ENCODE results near the gene MACROD2. TPM values are rescaled to one million over a fixed set of nuclear protein-coding genes. Genes with fewer than 3 reads are reported as not detected.

Gene MACROD2
- total RNA-seq, 2 donors from 2014 or later = not detected

DNA sequence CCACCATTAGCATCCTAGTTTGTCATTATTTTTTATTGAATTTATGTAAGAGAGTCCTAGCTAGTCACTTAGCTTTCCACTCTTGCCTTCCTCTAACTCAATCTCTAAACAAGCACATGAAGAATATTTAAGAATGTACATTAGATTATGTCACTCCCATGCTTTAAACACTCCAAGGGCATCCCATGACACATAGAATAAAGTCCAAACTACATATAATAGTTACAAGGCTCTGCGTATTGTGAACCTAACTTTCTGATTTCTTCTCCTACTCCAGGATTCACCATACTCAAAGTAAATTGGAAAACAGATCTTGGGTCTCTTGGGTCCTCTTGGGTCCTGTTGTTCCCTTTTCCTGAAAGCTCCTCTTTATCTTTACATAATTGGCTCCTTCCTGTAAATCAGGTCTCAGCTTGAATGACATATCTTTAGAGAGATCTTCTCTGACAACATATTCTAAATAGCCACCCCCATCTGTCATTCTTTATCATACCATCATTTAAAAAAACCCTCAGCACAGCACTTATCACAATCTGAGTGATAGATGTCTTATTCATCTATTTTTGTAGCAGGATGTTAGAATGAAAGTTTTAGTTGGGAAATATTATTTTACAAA is 1384.5 kb downstream of the MACROD2 start:
- Mint-ChIP-seq H3K36me3 (ENCODE audit: insufficient read depth in 2 of 2) (peaks cover 0 to 6% of the 10 kb centered on the region in 2 donors), H3K9me3 (peaks cover 4 to 8% of the 10 kb centered on the region in 2 donors), H3K4me1 (ENCODE audit: low read depth) (no peaks in the 10 kb centered on the region), H3K27me3 (ENCODE audit: low read depth) (no peaks in the 10 kb centered on the region), H3K27ac (no peak overlapping the region), H3K4me3 (no peak overlapping the region)
- DNase-seq = no peak
- no peak for ATAC-seq (replicated peaks in 1 of 2)

DNA sequence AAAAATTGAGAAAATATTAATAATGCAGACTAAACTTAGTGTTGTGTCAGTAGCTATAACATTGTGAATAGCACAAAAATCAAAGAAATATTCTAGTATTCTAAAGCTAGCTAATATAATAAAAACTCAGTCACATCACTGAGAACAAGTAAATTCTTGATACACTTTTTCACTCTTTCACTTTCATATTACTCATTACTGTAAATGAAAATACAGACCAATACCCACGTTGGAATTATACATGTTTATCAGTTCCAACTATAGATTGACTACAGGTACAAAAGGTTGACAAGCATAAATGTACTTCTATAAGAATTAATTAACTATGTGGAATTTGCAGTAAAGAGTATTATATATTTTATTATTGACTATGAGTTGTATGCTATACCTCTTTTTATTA is 1385.5 kb downstream of the MACROD2 start:
- ATAC-seq (replicated peaks in 1 of 2) = no peak
- Mint-ChIP-seq H3K4me3 (no peak overlapping the region), H3K9me3 (peaks cover 4 to 10% of the 10 kb centered on the region in 2 donors), H3K4me1 (ENCODE audit: low read depth) (no peaks in the 10 kb centered on the region), H3K27ac (no peak overlapping the region), H3K27me3 (ENCODE audit: low read depth) (no peaks in the 10 kb centered on the region), H3K36me3 (ENCODE audit: insufficient read depth in 2 of 2) (peaks cover 0 to 6% of the 10 kb centered on the region in 2 donors)
- no peak for DNase-seq

DNA sequence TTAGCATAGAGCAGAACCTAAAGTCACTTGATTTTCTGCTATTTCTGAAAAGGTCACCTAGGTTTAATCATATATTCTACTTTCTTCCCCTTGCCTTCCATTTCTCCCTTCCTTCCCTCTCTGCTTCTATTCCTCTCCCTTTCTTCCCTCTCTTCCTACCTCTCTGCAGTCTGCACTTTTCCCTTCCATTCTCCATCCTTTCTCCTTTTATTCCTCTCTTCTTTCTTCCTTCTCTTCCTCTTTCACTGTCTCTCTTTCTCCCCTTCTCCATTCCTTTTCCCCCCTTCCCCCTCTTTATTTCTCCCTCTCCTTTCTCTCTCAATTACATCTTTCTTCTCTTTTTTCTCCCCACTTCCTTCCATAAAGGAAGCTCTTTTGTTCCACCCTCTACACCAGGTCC is 1391.9 kb downstream of the MACROD2 start:
- Mint-ChIP-seq H3K36me3 (ENCODE audit: insufficient read depth in 2 of 2) (no peaks in the 10 kb centered on the region), H3K27ac (no peak overlapping the region), H3K27me3 (ENCODE audit: low read depth) (no peaks in the 10 kb centered on the region), H3K9me3 (peaks cover 10 to 15% of the 10 kb centered on the region in 2 donors), H3K4me1 (ENCODE audit: low read depth) (no peaks in the 10 kb centered on the region), H3K4me3 (no peak overlapping the region)
- ATAC-seq (replicated peaks in 1 of 2) (no peak), DNase-seq (no peak)

DNA sequence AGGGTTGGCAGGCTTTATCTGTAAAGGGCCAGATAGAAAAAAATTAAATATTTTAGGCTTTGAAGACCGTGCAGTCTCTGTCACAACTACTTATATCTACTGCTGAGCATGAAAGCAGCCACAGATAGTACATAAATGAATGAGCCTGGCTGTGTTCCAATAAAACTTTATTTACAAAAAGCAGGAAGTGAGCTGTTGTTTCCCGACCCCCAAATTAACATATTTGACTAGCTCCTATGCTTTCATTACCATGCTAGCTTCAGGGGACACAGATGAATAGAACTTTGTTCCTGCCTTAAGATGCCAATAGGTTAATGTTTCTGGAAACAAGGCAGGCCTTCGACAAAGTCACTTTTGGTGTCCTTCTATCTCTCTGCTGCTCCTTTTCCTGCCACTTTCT is 1400.1 kb downstream of the MACROD2 start:
- Mint-ChIP-seq H3K27me3 (ENCODE audit: low read depth) (no peaks in the 10 kb centered on the region), H3K4me1 (ENCODE audit: low read depth) (no peaks in the 10 kb centered on the region), H3K36me3 (ENCODE audit: insufficient read depth in 2 of 2) (no peaks in the 10 kb centered on the region), H3K27ac (no peak overlapping the region), H3K4me3 (no peak overlapping the region), H3K9me3 (peaks cover 3 to 4% of the 10 kb centered on the region in 2 donors)
- DNase-seq = no peak
- ATAC-seq (replicated peaks in 1 of 2) = no peak

DNA sequence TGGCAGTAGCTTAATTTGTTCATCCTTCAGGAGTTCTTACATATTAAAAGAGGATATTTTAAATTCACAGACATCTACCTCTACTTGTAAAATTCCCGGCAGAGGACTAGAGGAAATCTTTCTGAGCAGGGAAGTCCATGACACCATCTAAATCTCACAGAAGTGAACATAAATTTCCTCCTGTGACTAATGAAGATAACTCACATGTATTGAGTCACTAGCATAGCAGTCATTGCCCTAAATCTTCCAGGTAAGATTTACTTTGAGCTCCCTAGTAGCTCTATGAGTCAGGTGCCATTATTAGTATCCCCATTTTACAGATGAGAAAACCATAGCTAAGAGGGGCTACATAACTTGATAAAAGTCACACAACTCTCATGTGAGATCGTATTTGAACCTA is 1400.7 kb downstream of the MACROD2 start:
- Mint-ChIP-seq H3K27me3 (ENCODE audit: low read depth) (no peaks in the 10 kb centered on the region), H3K9me3 (peaks cover 3 to 4% of the 10 kb centered on the region in 2 donors), H3K27ac (no peak overlapping the region), H3K36me3 (ENCODE audit: insufficient read depth in 2 of 2) (no peaks in the 10 kb centered on the region), H3K4me3 (no peak overlapping the region), H3K4me1 (ENCODE audit: low read depth) (no peaks in the 10 kb centered on the region)
- ATAC-seq (replicated peaks in 1 of 2) (no peak), DNase-seq (no peak)

DNA sequence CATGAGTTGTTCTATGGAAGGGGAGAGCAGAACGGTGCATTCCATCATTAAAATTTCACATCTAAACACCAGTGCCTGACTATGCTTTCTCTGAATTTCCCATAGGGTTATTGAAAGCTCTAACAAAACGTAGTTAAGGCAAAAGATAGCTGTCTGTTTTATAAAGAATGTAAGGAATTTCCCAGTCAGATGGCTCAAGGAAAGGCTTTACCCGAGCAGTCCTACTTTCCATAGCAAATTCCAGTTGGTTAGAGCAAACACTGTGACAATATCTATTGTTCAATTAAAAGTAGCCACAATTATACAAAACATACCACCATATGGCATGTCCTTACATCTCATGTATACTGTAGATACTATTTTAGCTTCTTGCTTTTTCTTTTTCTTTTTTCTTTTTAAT is 1401.6 kb downstream of the MACROD2 start:
- no peak for ATAC-seq (replicated peaks in 1 of 2)
- H3K36me3 Mint-ChIP-seq (ENCODE audit: insufficient read depth in 2 of 2) = no peaks in the 10 kb centered on the region

DNA sequence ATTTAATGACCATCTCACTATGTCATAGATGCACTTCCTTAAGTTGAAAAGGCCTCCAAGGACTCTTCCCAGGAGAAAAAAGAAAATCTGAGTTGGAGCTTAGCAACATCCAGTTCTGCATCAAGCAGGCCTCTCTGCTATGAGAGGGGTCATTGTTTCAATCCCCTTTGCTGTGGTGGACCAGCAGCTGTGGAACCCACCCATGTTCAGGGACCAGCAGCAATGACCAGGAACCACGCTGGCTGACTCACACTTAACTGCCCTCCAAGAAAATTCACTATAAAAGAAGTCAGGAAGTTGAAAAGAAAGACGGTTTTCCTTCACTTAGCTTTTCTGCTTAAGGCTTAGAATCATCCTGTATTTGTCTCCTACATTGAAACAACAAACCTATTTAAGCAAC is 1404.5 kb downstream of the MACROD2 start:
- peaks cover 1 to 7% of the 10 kb centered on the region in 2 donors for H3K9me3 Mint-ChIP-seq
- no peak for ATAC-seq (replicated peaks in 1 of 2)
- no peak overlapping the region for H3K27ac Mint-ChIP-seq
- DNase-seq = no peak
- H3K27me3 Mint-ChIP-seq (ENCODE audit: low read depth) = no peaks in the 10 kb centered on the region
- no peak overlapping the region for H3K4me3 Mint-ChIP-seq
- no peaks in the 10 kb centered on the region for H3K4me1 Mint-ChIP-seq (ENCODE audit: low read depth)
- no peaks in the 10 kb centered on the region for H3K36me3 Mint-ChIP-seq (ENCODE audit: insufficient read depth in 2 of 2)

More for the DNA sequence above, 1401.6 kb downstream of the MACROD2 start:
- no peak overlapping the region for H3K27ac Mint-ChIP-seq
- no peaks in the 10 kb centered on the region for H3K4me1 Mint-ChIP-seq (ENCODE audit: low read depth)
- no peak for DNase-seq
- H3K27me3 Mint-ChIP-seq (ENCODE audit: low read depth) = no peaks in the 10 kb centered on the region
- peaks cover 3 to 4% of the 10 kb centered on the region in 2 donors for H3K9me3 Mint-ChIP-seq
- no peak overlapping the region for H3K4me3 Mint-ChIP-seq

DNA sequence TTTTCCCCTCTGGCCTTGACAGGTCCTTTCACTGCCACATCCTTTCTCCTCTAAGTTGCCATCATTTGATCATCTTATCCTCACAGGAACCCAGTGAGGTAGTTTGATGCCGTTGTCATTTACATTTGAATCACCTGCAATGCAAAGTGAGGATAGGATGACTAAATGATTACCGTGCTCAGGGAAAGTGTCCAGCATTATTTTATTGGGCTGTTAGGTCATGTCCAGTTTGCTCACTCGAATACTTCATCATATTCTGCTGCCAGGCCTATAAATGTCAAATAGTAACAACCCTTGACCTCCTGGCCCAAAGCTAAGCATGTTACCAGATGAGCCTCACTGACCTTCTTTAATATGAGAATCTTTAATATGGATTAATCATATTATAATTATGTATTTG is 1410.8 kb downstream of the MACROD2 start:
- no peaks in the 10 kb centered on the region for H3K36me3 Mint-ChIP-seq (ENCODE audit: insufficient read depth in 2 of 2)
- peaks cover 0 to 5% of the 10 kb centered on the region in 2 donors for H3K9me3 Mint-ChIP-seq
- H3K27me3 Mint-ChIP-seq (ENCODE audit: low read depth) = no peaks in the 10 kb centered on the region
- H3K4me3 Mint-ChIP-seq = no peak overlapping the region
- no peak overlapping the region for H3K27ac Mint-ChIP-seq
- H3K4me1 Mint-ChIP-seq (ENCODE audit: low read depth) = no peaks in the 10 kb centered on the region
- ATAC-seq (replicated peaks in 1 of 2) = no peak
- no peak for DNase-seq

DNA sequence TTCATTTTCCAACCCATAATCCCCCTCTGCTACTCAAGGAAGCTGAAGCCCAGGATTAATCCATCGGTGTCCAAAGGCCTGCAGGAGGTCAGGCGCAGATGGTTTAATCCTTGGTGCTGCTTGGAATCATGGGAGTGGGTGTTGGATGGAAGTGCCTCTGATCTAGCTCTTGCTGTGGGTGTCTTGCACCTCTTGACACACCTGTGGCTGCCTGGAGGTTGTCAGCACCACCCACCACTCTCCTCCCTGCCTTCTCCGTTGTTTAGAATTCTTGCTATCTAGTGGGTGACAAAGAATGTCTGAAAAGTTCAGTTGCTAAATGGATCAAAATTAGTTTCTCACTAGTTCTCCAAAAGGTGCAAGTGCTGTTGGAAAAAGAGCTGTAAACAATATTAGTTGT is 1416.5 kb downstream of the MACROD2 start:
- ATAC-seq (replicated peaks in 1 of 2) = no peak
- Mint-ChIP-seq H3K4me3 (no peak overlapping the region), H3K9me3 (peaks cover 4 to 7% of the 10 kb centered on the region in 2 donors), H3K27ac (no peak overlapping the region), H3K36me3 (ENCODE audit: insufficient read depth in 2 of 2) (no peaks in the 10 kb centered on the region), H3K4me1 (ENCODE audit: low read depth) (no peaks in the 10 kb centered on the region), H3K27me3 (ENCODE audit: low read depth) (no peaks in the 10 kb centered on the region)
- no peak for DNase-seq

DNA sequence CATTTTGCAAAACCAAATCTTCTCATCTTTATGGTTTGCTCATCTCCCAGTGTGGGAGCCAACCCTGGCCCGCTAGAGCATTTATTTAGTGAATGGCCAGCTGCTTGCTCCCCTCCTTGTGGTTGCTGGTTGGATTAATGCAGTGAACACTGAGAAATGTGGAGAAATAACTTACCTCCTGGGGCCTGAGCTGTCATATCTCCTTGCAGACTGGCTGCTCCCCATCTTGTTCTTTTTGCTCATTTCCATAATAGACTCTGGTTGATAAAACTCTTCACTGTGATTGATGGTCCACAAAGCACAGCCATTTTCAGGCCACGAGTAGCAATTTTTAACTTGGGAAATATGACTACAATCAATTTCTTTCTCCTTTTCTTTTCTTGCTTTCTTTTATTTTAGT is 1420.6 kb downstream of the MACROD2 start:
- Mint-ChIP-seq H3K4me1 (ENCODE audit: low read depth) (no peaks in the 10 kb centered on the region), H3K36me3 (ENCODE audit: insufficient read depth in 2 of 2) (peaks cover 0 to 2% of the 10 kb centered on the region in 2 donors), H3K27ac (no peak overlapping the region), H3K4me3 (no peak overlapping the region), H3K27me3 (ENCODE audit: low read depth) (no peaks in the 10 kb centered on the region), H3K9me3 (peaks cover 5 to 11% of the 10 kb centered on the region in 2 donors)
- DNase-seq = no peak
- no peak for ATAC-seq (replicated peaks in 1 of 2)

DNA sequence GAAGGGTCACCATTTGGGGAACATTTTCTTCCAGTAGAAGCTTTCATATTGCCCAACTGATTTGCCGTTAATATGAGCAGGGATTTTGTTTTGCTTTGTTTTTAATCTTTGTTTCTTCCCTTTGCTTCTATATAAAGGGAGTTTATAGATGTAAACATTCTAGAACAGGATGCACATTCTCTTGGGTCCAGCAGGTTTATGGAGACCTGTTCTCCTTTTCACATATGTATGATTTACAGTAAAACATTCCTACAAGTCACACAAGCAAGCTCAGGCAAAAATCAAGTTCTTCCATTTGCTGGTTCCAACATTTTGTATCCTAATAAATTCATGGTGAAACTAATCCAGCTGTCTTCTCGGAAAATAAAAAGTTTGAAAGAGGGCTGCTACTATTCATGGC is 1424.5 kb downstream of the MACROD2 start:
- Mint-ChIP-seq H3K27ac (no peak overlapping the region), H3K4me3 (no peak overlapping the region), H3K27me3 (ENCODE audit: low read depth) (no peaks in the 10 kb centered on the region), H3K9me3 (peaks cover 5 to 17% of the 10 kb centered on the region in 2 donors), H3K36me3 (ENCODE audit: insufficient read depth in 2 of 2) (peaks cover 0 to 2% of the 10 kb centered on the region in 2 donors), H3K4me1 (ENCODE audit: low read depth) (no peaks in the 10 kb centered on the region)
- DNase-seq = no peak
- no peak for ATAC-seq (replicated peaks in 1 of 2)

DNA sequence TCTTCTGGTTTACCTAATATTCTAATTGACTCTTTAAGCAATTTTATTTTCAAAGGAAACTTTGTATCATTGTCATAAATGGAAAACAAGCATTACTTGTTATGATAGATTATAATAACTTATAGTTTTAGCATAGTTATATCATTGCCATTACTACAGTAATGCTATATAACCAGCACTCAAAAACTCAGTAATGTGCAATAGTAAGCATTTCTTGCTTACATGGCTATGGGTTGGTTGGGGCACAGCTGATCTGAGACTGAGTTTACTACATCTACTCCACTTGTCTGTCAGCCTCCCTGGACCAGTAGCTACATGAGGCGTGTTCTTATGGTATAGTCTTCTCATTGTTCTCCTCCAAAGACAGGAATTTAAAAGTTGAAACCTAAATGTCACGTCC is 1427.7 kb downstream of the MACROD2 start:
- ATAC-seq (replicated peaks in 1 of 2) (no peak), DNase-seq (no peak)
- no peaks in the 10 kb centered on the region for H3K4me1 Mint-ChIP-seq (ENCODE audit: low read depth)
- no peak overlapping the region for H3K4me3 Mint-ChIP-seq
- H3K36me3 Mint-ChIP-seq (ENCODE audit: insufficient read depth in 2 of 2) = peaks cover 0 to 2% of the 10 kb centered on the region in 2 donors
- H3K27me3 Mint-ChIP-seq (ENCODE audit: low read depth) = no peaks in the 10 kb centered on the region
- H3K9me3 Mint-ChIP-seq = peaks cover 8 to 13% of the 10 kb centered on the region in 2 donors
- H3K27ac Mint-ChIP-seq = no peak overlapping the region

DNA sequence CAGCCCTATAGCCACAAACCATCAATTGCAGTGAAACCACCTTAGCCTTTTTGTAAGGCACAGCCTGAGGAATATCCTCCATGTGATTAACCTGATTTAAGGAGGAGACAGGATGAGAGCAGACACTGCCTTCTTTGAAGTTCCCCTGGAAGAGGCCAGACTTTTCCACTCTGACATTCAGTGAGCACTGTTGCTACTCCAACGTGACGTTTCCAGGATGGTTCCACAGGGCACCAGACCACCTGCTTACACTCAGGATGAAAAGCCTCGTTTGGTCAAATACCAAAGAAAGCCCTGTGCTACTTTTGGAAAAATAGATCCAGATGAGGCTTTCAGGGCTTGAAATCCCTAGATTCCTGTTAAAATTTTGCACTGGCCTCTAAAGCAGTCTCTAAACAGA is 1444.2 kb downstream of the MACROD2 start:
- no peaks in the 10 kb centered on the region for H3K4me1 Mint-ChIP-seq (ENCODE audit: low read depth)
- H3K27ac Mint-ChIP-seq = no peak overlapping the region
- DNase-seq = no peak
- no peak for ATAC-seq (replicated peaks in 1 of 2)
- no peaks in the 10 kb centered on the region for H3K27me3 Mint-ChIP-seq (ENCODE audit: low read depth)
- no peak overlapping the region for H3K4me3 Mint-ChIP-seq
- peaks cover 3 to 6% of the 10 kb centered on the region in 2 donors for H3K9me3 Mint-ChIP-seq
- peaks cover 0 to 3% of the 10 kb centered on the region in 2 donors for H3K36me3 Mint-ChIP-seq (ENCODE audit: insufficient read depth in 2 of 2)

All from activated T-cell treated with anti-CD3 and anti-CD28 coated beads, Interleukin-2, amount 50 U/mL, for 72 hours (primary cell).